PC-9 (cell line): ENCODE data around the gene AKAP13. TPM values are rescaled to one million over a fixed set of nuclear protein-coding genes. Genes with fewer than 3 reads are reported as not detected.
"Not testable (repeated sequence)": the region's sequence is repeated elsewhere in the genome, so short reads cannot be mapped to it uniquely, and the experiment has no call there.

Source experiments
- BruUV-seq: library from RNA; stranded (reverse); fragments of 400-500 nt; replicated peaks from 2 replicates; lab custom pipeline; 2021; lab: Mats Ljungman, UMichigan
- CTCF ChIA-PET: fragments of 300-600 bp; sonication (Branson Sonifier 250); formaldehyde crosslinking; loops from one replicate; lab custom pipeline; 2022; ENCODE audit warnings: antibody characterized with exemption; lab: Charles Lee
- POLR2A ChIA-PET: fragments of 300-600 bp; sonication (Branson Sonifier 250); formaldehyde crosslinking; loops from one replicate; lab custom pipeline; 2022; ENCODE audit warnings: antibody characterized with exemption; ENCODE audit not compliant: unreplicated experiment; lab: Charles Lee
- DNase-seq, 2 experiments: peaks; one replicate each; pipeline versions ENCODE4 v3.0.0 to v3.0.0-alpha.2; 2015 to 2022; ENCODE audit warnings: mixed read lengths in 1 of 2
- H2AFZ ChIP-seq: fragments of 200-600 bp; sonication (generic); 2 replicates; pipeline ENCODE4 v1.8.1; 2017; ENCODE audit warnings: antibody characterized with exemption
- H3F3A ChIP-seq: fragments of 200-600 bp; sonication (generic); 2 replicates; pipeline ENCODE4 v1.8.1; 2017; ENCODE audit warnings: antibody characterized with exemption, mild to moderate bottlenecking, low read depth; ENCODE audit not compliant: insufficient read depth
- H3K27ac ChIP-seq: fragments of 200-600 bp; sonication (generic); 2 replicates; pipeline ENCODE4 v1.6.1; 2016; ENCODE audit warnings: mixed run types
- H3K27me3 ChIP-seq: fragments of 200-600 bp; sonication (generic); 2 replicates; pipeline ENCODE4 v1.6.1; 2016; ENCODE audit warnings: low read depth, mixed run types; ENCODE audit not compliant: insufficient read depth
- H3K36me3 ChIP-seq: fragments of 200-600 bp; sonication (generic); 2 replicates; pipeline ENCODE4 v1.6.1; 2016; ENCODE audit warnings: low read depth, mixed run types
- H3K4me1 ChIP-seq: fragments of 200-600 bp; sonication (generic); replicated peaks from 2 replicates; pipeline ENCODE4 v1.6.1; 2016; ENCODE audit warnings: mixed run types; ENCODE audit not compliant: insufficient read depth
- H3K4me2 ChIP-seq: fragments of 200-600 bp; sonication (generic); 2 replicates; pipeline ENCODE4 v1.6.1; 2017; ENCODE audit warnings: mixed run types
- H3K4me3 ChIP-seq: fragments of 200-600 bp; sonication (generic); 2 replicates; pipeline ENCODE4 v1.6.1; 2016; ENCODE audit warnings: mixed run types
- H3K79me2 ChIP-seq: fragments of 200-600 bp; sonication (generic); 2 replicates; pipeline ENCODE4 v1.6.1; 2017; ENCODE audit warnings: low read depth, mixed run types
- H3K9me2 ChIP-seq: fragments of 200-600 bp; sonication (generic); 2 replicates; pipeline ENCODE4 v1.8.1; 2017; ENCODE audit warnings: mild to moderate bottlenecking; ENCODE audit not compliant: insufficient read depth
- H3K9me3 ChIP-seq: fragments of 200-600 bp; sonication (generic); 2 replicates; pipeline ENCODE4 v1.8.1; 2016; ENCODE audit warnings: low read depth; ENCODE audit not compliant: insufficient read depth
- H4K20me1 ChIP-seq: fragments of 200-600 bp; sonication (generic); 2 replicates; pipeline ENCODE4 v1.8.1; 2017; ENCODE audit not compliant: insufficient read depth
- intact Hi-C: fragments of 100-400 bp; cut with micrococcal nuclease; formaldehyde crosslinking; loops from one replicate; pipeline ENCODE4 v1.10.0; 2022; ENCODE audit not compliant: unreplicated experiment
- total RNA-seq: library from RNA; stranded (reverse); gene quantifications from 2 replicates; pipeline ENCODE4 v1.2.3, GENCODE V29; 2021

AKAP13 gene
- total RNA-seq, 1 experiment from 2014 or later, result 82.5 TPM

- H3K79me2 ChIP-seq, H3K27me3 ChIP-seq, H2AFZ ChIP-seq, H3K36me3 ChIP-seq, H3K9me3 ChIP-seq, H3K9me2 ChIP-seq, H4K20me1 ChIP-seq, intact Hi-C loops: not testable (repeated sequence)
- Histone ChIP-seq H3K4me1 (peaks cover 61% of the 10 kb centered on the region), H3F3A (peaks cover 39% of the 10 kb centered on the region), H3K27ac (peak overlapping the region; percentile 100), H3K4me2 (peak overlapping the region; percentile 78), H3K4me3 (peak overlapping the region; percentile 24; the same call in 1 of the 2 replicates)
- CTCF ChIA-PET, result interaction anchor here (1.2 kb wide), 1 partner anchor 60 kb away, joined by 4 read pairs; no protein-coding TSS in a partner anchor
- DNase-seq, result peak in 1 of 2 experiments; percentile 68
- POLR2A ChIA-PET, result interaction anchor here (0.6 kb wide), 1 partner anchor 13 kb away, joined by 3 read pairs; no protein-coding TSS in a partner anchor
- BruUV-seq, result TSS peak; percentile 91
Observed at GRCh38 chr15:85345196-85345918, 35.0 kb upstream of the AKAP13 start.

GRCh38 chr15:85346462-85347084 is 33.8 kb upstream of the AKAP13 start:
- H2AFZ ChIP-seq, H4K20me1 ChIP-seq, H3K36me3 ChIP-seq, intact Hi-C loops, H3K27me3 ChIP-seq, H3K9me2 ChIP-seq, H3K79me2 ChIP-seq, H3K4me3 ChIP-seq, BruUV-seq, H3K9me3 ChIP-seq, POLR2A ChIA-PET: not testable (repeated sequence)
- peak overlapping the region; percentile 100 for H3K27ac ChIP-seq
- CTCF ChIA-PET, result interaction anchor here (1.2 kb wide), 1 partner anchor 58 kb away, joined by 4 read pairs; no protein-coding TSS in a partner anchor
- peaks cover 44% of the 10 kb centered on the region for H3F3A ChIP-seq
- peak; percentile 22 to 86 for DNase-seq
- peaks cover 66% of the 10 kb centered on the region for H3K4me1 ChIP-seq
- peak overlapping the region; percentile 65 for H3K4me2 ChIP-seq

GRCh38 chr15:85347264-85348047 is 32.9 kb upstream of the AKAP13 start:
- H3K79me2 ChIP-seq, H3K9me2 ChIP-seq, CTCF ChIA-PET, BruUV-seq, H3K9me3 ChIP-seq, POLR2A ChIA-PET, H3K4me3 ChIP-seq, H3K27me3 ChIP-seq, H4K20me1 ChIP-seq, H3K36me3 ChIP-seq, H2AFZ ChIP-seq, intact Hi-C loops: not testable (repeated sequence)
- Histone ChIP-seq H3K27ac (peak overlapping the region; percentile 100), H3F3A (peaks cover 39% of the 10 kb centered on the region), H3K4me2 (peak overlapping the region; percentile 65), H3K4me1 (peaks cover 71% of the 10 kb centered on the region)
- peak in 1 of 2 experiments; percentile 60 for DNase-seq

GRCh38 chr15:85348048-85348766 is 32.2 kb upstream of the AKAP13 start:
- DNase-seq, H3K9me3 ChIP-seq, H3K79me2 ChIP-seq, H3K4me3 ChIP-seq, H3K27me3 ChIP-seq, BruUV-seq, intact Hi-C loops, CTCF ChIA-PET, POLR2A ChIA-PET, H2AFZ ChIP-seq, H3K9me2 ChIP-seq, H3K36me3 ChIP-seq, H4K20me1 ChIP-seq: not testable (repeated sequence)
- Histone ChIP-seq H3K27ac (peak overlapping the region; percentile 100), H3F3A (peaks cover 32% of the 10 kb centered on the region), H3K4me2 (peak overlapping the region; percentile 65), H3K4me1 (peaks cover 67% of the 10 kb centered on the region)

- intact Hi-C loops, BruUV-seq, CTCF ChIA-PET, POLR2A ChIA-PET, H3K9me2 ChIP-seq, H3K27ac ChIP-seq, DNase-seq, H2AFZ ChIP-seq, H3K4me2 ChIP-seq, H3K27me3 ChIP-seq, H3K36me3 ChIP-seq, H3K9me3 ChIP-seq, H3K79me2 ChIP-seq, H4K20me1 ChIP-seq, H3K4me3 ChIP-seq: not testable (repeated sequence)
- H3K4me1 ChIP-seq, result peaks cover 61% of the 10 kb centered on the region
- peaks cover 25% of the 10 kb centered on the region for H3F3A ChIP-seq
Observed at GRCh38 chr15:85349062-85349461, 31.3 kb upstream of the AKAP13 start.
